ENCODE results near the gene ADAMTS6. TPM values are rescaled to one million over a fixed set of nuclear protein-coding genes. Genes with fewer than 3 reads are reported as not detected.

ADAMTS6 gene
- total RNA-seq, 1 experiment from 2014 or later = 0.23 TPM

DNA sequence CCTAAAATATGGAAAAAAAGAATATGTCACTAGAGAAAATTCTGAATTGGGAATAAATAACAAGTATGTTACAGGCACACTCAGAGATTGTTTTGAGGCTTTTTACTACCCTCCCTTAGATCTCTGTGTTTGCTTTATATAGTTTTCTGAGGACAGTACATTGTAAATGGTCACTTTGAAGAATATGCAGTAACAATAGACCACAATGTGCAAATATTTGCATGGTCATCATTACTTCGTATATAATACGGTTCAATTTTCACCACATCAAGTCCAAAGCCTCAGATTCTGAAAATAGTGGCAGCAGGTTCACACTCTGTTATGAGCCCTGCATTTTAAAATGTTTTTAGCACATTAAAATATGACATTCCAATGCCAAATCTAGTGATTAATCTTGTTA lies 238.6 kb downstream of the ADAMTS6 start:
- ChIA-PET POLR2A (no interaction called here), CTCF (no interaction called here)
- intact Hi-C loops (cut with micrococcal nuclease; ENCODE audit: unreplicated experiment) = no loop called here
- H3K27me3 Mint-ChIP-seq (ENCODE audit: insufficient read depth, unreplicated experiment) = no peaks in the 10 kb centered on the region
- TF ChIP-seq, protein P1, sequence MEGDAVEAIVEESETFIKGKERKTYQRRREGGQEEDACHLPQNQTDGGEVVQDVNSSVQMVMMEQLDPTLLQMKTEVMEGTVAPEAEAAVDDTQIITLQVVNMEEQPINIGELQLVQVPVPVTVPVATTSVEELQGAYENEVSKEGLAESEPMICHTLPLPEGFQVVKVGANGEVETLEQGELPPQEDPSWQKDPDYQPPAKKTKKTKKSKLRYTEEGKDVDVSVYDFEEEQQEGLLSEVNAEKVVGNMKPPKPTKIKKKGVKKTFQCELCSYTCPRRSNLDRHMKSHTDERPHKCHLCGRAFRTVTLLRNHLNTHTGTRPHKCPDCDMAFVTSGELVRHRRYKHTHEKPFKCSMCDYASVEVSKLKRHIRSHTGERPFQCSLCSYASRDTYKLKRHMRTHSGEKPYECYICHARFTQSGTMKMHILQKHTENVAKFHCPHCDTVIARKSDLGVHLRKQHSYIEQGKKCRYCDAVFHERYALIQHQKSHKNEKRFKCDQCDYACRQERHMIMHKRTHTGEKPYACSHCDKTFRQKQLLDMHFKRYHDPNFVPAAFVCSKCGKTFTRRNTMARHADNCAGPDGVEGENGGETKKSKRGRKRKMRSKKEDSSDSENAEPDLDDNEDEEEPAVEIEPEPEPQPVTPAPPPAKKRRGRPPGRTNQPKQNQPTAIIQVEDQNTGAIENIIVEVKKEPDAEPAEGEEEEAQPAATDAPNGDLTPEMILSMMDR (IDR thresholded peaks at IDR 0.05; ENCODE audit: insufficient read depth in 1 of 2, low read depth in 1 of 2, low read length in 1 of 2, severe bottlenecking in 1 of 2, unreplicated experiment in 1 of 2) = no peak
- peaks cover 17% of the 10 kb centered on the region for H3K4me1 Mint-ChIP-seq (ENCODE audit: low read depth, unreplicated experiment)
- peaks cover 9% of the 10 kb centered on the region for H3K4me1 ChIP-seq
- H3K4me3 ChIP-seq (ENCODE audit: low read depth, low read length) = no peak overlapping the region
- no peak for DNase-seq
- H3K36me3 ChIP-seq (ENCODE audit: control insufficient read depth, insufficient read depth, low read length) = no peaks in the 10 kb centered on the region
- H3K27me3 ChIP-seq (replicated peaks; ENCODE audit: control insufficient read depth, insufficient read depth, low read length) = no peaks in the 10 kb centered on the region
- H3K4me3 Mint-ChIP-seq (ENCODE audit: unreplicated experiment) = no peak overlapping the region
- no peaks in the 10 kb centered on the region for H3K9me3 Mint-ChIP-seq (ENCODE audit: unreplicated experiment)
- no peaks in the 10 kb centered on the region for H3K9me3 ChIP-seq
- no peak overlapping the region for H3K27ac Mint-ChIP-seq (ENCODE audit: unreplicated experiment)
- no peaks in the 10 kb centered on the region for H3K36me3 Mint-ChIP-seq (ENCODE audit: insufficient read depth, unreplicated experiment)
- no TSS peak for BruUV-seq (replicated peaks)

GRCh38 chr5:65229841-65230240 lies 251.9 kb downstream of the ADAMTS6 start:
- Mint-ChIP-seq H3K4me3 (ENCODE audit: unreplicated experiment) (no peak overlapping the region), H3K4me1 (ENCODE audit: low read depth, unreplicated experiment) (no peaks in the 10 kb centered on the region), H3K27me3 (ENCODE audit: insufficient read depth, unreplicated experiment) (peaks cover 1% of the 10 kb centered on the region), H3K36me3 (ENCODE audit: insufficient read depth, unreplicated experiment) (no peaks in the 10 kb centered on the region), H3K27ac (ENCODE audit: unreplicated experiment) (no peak overlapping the region), H3K9me3 (ENCODE audit: unreplicated experiment) (peaks cover 32% of the 10 kb centered on the region)
- TF ChIP-seq, protein P1 (IDR thresholded peaks at IDR 0.05; ENCODE audit: insufficient read depth in 1 of 2, low read depth in 1 of 2, low read length in 1 of 2, severe bottlenecking in 1 of 2, unreplicated experiment in 1 of 2) = no peak
- BruUV-seq (replicated peaks) = no TSS peak
- ChIA-PET POLR2A (no interaction called here), CTCF (no interaction called here)
- Histone ChIP-seq H3K27me3 (replicated peaks; ENCODE audit: control insufficient read depth, insufficient read depth, low read length) (no peaks in the 10 kb centered on the region), H3K9me3 (peaks cover 9% of the 10 kb centered on the region; the same call in 1 of the 2 replicates), H3K4me3 (ENCODE audit: low read depth, low read length) (no peak overlapping the region), H3K4me1 (no peaks in the 10 kb centered on the region), H3K36me3 (ENCODE audit: control insufficient read depth, insufficient read depth, low read length) (no peaks in the 10 kb centered on the region)
- DNase-seq = no peak
- intact Hi-C loops (cut with micrococcal nuclease; ENCODE audit: unreplicated experiment) = loop anchor here (10.0 kb wide), 1 partner anchor 45 kb away; no protein-coding TSS in a partner anchor

DNA sequence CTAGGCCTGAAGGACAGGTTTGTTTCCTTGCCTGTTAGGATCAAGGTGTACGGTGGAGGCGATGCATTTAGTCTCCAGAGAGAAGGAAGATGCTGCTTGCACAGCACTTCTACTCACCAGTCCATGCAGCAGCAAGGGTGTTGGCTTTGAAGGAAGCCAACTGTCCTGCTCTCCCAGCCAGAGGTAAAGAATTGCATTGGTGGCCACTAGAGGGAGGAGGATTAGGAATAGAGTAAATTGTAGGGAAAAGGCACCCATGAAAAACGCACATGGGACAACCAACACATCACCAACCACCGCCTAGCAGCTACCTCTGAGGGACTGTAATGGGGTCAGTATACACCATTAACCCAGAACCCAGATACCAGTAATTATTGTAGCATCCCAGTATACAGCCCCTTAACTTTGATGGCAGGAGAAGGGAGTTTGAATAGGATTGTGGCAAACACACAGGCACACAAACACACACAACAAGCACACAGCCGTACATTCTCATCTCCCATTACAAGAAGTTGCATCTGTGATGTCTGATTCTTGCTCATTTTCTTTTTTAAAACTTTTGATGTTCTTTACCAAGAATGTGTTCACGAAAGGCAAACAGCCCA lies 267.7 kb downstream of the ADAMTS6 start:
- Histone ChIP-seq H3K4me3 (ENCODE audit: low read depth, low read length) (no peak overlapping the region), H3K36me3 (ENCODE audit: control insufficient read depth, insufficient read depth, low read length) (no peaks in the 10 kb centered on the region), H3K4me1 (no peaks in the 10 kb centered on the region), H3K27me3 (replicated peaks; ENCODE audit: control insufficient read depth, insufficient read depth, low read length) (no peaks in the 10 kb centered on the region), H3K9me3 (no peaks in the 10 kb centered on the region)
- CTCF ChIA-PET = interaction anchor here (1.0 kb wide), 1 partner anchor 269 kb away, joined by 3 read pairs; no protein-coding TSS in a partner anchor
- TF ChIP-seq, protein P1 (IDR thresholded peaks at IDR 0.05; ENCODE audit: insufficient read depth in 1 of 2, low read depth in 1 of 2, low read length in 1 of 2, severe bottlenecking in 1 of 2, unreplicated experiment in 1 of 2) = peak; percentile 62 to 69
- intact Hi-C loops (cut with micrococcal nuclease; ENCODE audit: unreplicated experiment) = loop anchor here (1.0 kb wide), 3 partner anchors 113 to 403 kb away; no protein-coding TSS in a partner anchor
- Mint-ChIP-seq H3K27ac (ENCODE audit: unreplicated experiment) (no peak overlapping the region), H3K9me3 (ENCODE audit: unreplicated experiment) (no peaks in the 10 kb centered on the region), H3K4me3 (ENCODE audit: unreplicated experiment) (no peak overlapping the region), H3K4me1 (ENCODE audit: low read depth, unreplicated experiment) (no peaks in the 10 kb centered on the region), H3K36me3 (ENCODE audit: insufficient read depth, unreplicated experiment) (no peaks in the 10 kb centered on the region), H3K27me3 (ENCODE audit: insufficient read depth, unreplicated experiment) (peaks cover 3% of the 10 kb centered on the region)
- BruUV-seq (replicated peaks) = no TSS peak
- POLR2A ChIA-PET = no interaction called here
- peak; percentile 56 to 61 for DNase-seq
